Medulla oblongata (tissue), 1 donor: ENCODE results near the gene TMEM80.
"Not testable (repeated sequence)": the region's sequence is repeated elsewhere in the genome, so short reads cannot be mapped to it uniquely, and the experiment has no call there.

Experiments
- DNase-seq: peaks from one replicate; pipeline ENCODE4 v3.0.0-alpha.2; 2015; ENCODE audit errors: extremely low spot score

TMEM80 gene

DNA sequence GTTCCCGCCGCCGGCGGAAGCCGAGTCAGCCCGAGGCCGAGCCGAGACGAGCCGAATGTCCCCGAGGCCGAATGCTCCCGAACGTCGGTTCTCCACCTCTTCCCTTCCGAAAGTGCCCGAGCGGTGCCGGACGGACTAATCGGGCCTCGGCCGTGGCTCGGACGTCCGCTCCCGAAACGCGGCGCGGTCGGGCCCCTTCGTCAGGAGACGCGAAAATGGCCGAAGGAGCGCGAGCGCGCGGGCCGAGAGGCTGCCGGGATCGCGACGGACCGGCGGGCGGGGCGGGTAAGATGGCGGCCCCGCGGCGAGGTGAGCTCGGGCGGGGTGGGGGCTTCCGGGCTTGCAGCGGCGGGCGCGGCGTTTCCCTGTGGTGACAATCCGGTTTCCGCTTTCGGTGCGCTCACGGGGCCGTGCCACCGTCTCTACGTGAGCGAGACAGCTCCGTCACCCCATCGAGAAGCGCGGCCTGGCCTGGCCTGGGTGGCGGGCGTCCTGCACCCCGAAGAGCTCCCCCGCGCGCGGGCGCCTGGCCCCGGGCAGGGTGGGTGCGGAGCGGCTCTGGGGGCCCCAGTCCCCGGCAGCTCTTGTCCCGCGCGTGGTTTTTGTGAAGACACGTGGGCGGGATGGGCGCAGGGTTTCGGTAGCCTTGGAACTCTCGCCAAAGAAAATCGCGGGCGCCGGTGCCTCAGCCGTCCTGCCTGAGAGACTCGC, at the start of gene TMEM80:
TMEM80 (plus strand) TSS at position 279 of the 711 bp plus-strand sequence; CDS start at position 291, 12 bp downstream.
- peak; percentile 99 for DNase-seq

GRCh38 chr11:646214-646613, 49.4 kb upstream of the TMEM80 start:
- DNase-seq, result no peak

DNA sequence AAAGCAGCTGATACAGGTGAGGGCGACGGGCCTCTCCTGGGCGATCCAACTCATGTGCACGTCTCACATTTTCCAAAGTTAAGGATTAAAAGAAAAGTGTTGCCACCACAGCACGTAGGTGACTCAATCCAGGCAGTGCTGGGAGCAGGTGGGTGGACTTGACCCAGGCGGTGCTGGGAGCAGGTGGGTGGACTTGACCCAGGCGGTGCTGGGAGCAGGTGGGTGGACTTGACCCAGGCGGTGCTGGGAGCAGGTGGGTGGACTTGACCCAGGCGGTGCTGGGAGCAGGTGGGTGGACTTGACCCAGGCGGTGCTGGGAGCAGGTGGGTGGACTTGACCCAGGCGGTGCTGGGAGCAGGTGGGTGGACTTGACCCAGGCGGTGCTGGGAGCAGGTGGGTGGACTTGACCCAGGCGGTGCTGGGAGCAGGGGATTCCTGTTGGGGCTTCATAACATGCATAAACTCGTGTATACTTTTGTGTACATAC, 47.9 kb upstream of the TMEM80 start:
- not testable (repeated sequence) for DNase-seq

- no peak for DNase-seq
Measured at GRCh38 chr11:650482-650881, 45.1 kb upstream of the TMEM80 start.

- DNase-seq, result not testable (repeated sequence)
Measured at GRCh38 chr11:653136-653535, 42.5 kb upstream of the TMEM80 start.

DNA sequence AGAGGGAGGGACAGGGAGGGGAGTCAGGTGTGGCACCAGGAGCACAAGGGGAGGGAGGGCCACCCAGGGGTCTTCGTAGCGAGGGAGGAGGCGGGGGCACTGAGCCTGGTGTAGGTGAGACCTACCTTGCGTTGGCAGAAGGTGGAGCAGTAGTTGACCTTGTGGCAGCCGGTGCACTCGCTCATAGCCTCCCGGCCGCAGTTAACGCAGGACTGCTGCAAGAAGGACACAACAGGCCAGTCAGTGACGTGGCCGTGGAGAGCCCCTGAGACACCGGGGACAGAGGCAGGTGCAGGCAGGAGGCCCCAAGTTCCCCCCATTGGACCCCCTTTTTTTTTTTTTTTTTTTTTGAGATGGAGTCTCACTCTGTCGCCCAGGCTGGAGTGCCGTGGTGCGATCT, 41.8 kb upstream of the TMEM80 start:
- no peak for DNase-seq

DNA sequence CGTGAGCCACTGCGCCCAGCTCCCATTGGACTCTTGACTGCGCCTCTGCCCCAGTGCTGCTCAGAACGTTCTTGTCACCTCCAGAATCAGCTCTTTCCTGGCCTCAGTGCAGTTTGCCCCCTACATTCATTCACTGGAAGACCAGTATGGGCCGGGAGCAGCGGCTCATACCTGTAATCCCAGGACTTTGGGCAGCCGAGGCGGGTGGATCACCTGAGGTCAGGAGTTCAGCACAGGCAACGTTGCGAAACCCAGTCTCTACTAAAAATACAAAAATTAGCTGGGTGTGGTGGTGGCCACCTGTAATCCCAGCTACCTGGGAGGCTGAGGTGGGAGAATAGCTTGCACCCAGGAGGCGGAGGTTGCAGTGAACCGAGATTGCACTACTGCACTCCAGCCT, 41.2 kb upstream of the TMEM80 start:
- DNase-seq, result not testable (repeated sequence)

- no peak for DNase-seq
Measured at GRCh38 chr11:655036-655726, 40.4 kb upstream of the TMEM80 start.

GRCh38 chr11:656426-656825, 39.2 kb upstream of the TMEM80 start:
- no peak for DNase-seq

GRCh38 chr11:656866-657265, 38.8 kb upstream of the TMEM80 start:
- DNase-seq, result no peak

DNA sequence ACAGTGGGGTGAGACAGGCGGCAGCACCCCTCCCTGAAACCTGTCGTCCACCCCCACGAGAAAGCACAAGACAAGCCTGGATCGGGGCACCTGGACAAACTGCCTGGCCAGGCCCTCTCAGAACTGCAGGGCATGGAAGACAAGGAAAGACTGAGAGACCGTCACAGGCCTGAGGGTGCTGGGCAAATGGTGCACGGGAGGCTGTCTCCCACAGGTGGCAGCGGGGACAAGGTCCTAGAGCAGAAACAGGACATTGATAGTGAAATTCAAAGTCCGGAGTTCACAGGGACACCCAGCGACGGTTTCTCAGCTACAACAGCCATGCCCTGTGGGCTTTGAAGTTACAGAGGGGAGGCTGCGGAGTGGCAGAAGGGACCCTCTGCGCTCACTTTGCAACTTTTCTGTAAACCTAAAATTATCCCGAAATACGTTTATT, 37.9 kb upstream of the TMEM80 start:
- DNase-seq, result no peak

DNA sequence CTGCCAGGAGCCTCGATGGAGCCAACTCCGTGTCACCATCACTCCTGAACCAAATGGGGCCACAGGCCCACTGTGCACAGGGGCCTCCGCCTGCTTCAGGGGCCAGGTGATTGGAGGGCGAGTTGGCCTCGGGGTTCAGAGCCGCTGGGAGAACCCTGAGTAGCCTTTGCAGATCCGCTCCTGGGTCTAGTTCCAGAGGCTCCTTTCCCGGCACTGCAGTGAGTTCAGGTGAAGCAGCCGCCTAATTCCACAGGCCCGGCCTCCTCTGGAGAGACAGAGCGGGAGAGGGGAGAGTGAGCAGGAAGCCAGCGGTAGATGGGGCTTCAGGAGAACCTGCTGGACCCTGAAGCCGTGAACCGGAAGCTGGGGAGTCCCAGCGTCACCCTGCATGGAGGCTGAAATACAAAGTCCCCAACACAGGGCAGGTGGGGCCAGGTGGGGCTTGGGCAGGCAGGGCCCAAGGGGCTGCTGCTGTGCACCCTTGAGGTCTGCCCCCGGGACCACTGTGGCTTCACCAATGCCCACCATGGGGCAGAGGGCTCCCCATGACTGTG, 36.0 kb upstream of the TMEM80 start:
- no peak for DNase-seq

GRCh38 chr11:660281-660680, 35.3 kb upstream of the TMEM80 start:
- DNase-seq, result no peak

- DNase-seq, result no peak
Measured at GRCh38 chr11:660681-661444, 34.8 kb upstream of the TMEM80 start.

DNA sequence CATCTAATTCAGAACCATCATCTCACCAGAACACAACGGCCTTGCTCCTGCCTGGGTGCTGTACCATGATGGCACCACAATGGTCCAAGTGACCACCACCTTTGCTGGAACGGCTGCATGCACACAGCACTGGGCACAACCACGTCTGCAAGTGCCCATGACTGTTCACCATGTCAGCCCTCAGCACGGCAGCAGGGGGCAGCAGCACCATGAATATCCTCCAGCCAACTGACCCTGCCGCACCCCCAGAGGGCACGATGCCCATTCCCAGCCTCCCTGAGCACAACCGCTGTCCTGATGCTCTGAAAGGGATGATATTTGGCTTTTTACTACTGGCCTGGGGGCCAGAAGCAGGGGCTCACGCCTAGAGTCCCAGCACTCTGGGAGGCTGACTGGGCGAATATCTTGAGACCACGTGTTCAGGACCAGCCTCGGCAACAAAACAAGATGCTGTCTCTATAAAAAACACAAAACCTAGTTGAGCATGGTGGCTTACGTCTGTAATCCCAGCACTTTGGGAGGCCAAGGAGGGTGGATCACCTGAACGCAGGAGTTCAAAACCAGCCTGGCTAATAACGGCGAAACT, 32.8 kb upstream of the TMEM80 start:
- DNase-seq, result peak; percentile 66

- no peak for DNase-seq
Measured at GRCh38 chr11:665062-665703, 30.4 kb upstream of the TMEM80 start.

DNA sequence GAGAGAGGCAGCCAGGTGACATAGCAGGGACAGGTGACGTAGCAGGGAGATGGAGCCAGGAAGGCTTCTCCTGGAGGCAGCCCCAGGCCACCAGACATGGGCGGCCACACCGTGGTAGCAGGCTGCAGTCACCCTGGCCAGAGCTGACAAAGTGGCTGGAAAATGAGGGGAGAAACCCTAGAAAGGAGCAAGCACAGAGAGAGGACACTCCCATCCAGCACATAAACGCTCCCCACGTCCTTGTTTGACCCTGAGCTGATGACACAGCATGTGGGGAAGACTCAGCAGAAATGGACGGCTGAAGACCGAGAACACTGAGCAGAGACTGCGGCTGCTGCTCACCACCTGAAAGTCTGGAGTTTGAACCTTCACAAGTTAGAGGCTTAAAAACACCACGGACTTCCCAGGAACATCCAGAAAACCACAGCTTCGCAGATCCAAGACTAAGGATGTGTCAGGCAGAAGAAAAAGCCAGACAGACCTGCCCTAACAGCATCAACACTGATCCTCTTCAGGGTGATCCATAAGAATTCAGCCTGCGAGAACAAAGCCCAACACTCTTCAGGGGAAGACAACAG, 29.8 kb upstream of the TMEM80 start:
- DNase-seq, result peak; percentile 30

DNA sequence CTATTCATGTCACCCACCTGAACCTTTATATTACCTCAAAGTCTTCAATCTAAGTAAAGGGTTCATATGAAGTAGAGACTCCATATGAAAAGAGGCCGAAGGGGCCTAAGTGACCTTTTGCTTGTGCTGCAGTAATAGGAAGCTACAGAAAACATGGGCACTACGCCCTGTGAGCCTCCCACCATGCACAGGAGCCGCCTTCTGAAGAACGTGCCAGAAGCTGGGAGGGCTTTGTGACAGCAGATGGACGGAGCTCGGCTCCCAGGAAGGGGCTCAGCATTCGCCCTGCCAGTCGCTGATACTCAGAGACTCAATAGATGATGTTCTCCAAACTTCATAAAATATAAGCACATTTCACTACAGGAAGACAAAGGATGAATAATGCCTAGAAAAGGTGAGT, 21.8 kb upstream of the TMEM80 start:
- DNase-seq, result no peak

DNA sequence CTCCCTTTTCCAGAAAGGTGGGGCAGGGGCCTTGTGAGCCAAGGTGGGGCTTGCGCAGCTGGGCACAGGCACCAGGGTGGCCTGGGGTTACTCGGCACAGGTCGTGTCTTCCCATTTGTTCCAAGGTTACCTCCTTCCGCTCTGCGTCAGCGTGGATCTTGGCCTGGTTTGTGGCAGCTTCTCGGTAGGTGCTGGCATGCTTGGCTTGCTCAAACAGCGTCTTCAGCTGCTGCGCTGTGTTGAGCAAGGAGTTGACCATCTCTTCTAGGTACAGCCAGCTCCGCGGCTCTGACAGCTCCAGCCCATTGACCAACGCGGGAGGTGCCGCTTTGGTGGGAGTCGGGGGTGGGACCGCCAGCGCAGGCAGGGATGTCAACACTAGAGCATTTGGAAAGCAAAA, 21.2 kb upstream of the TMEM80 start:
- DNase-seq, result no peak

DNA sequence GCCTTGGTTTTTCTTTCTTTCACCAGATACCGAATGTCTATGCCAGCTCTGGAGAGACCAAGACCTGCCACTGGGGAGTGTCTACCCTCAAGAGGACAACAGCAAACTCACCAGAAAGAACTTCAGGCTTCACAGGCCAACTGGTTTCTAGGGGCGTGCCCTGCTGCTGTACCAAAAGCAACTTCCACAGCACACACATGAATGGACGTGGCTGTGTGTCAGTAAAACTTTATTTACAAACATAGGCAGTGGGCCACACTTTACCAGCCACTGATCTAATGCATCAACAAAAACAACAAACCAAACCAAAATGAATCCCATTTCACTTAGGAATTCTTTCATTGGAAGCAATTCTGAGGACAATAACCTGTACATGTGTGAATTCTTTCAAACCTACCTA, 17.3 kb upstream of the TMEM80 start:
- DNase-seq, result no peak
